DMS 273 treated with DMSO at 0.1 percent for 48 hours (cell line): ENCODE measurements around the gene PRKAR2A.

Source experiments
- DNase-seq: peaks from one replicate; lab custom pipeline; 2025; lab: John Stamatoyannopoulos, UW

Gene PRKAR2A

GRCh38 chr3:48847504-48848423, at the start of gene PRKAR2A:
PRKAR2A (minus strand) TSS chr3:48847874; CDS start chr3:48847596, 278 bp downstream.
- peak; percentile 61 for DNase-seq

- DNase-seq: no peak
Observed at GRCh38 chr3:48896936-48897335, 49.3 kb upstream of the PRKAR2A start.

GRCh38 chr3:48894516-48894915, 46.8 kb upstream of the PRKAR2A start:
- no peak for DNase-seq

GRCh38 chr3:48891606-48892005, 43.9 kb upstream of the PRKAR2A start:
- DNase-seq: no peak

GRCh38 chr3:48885753-48886152, 38.1 kb upstream of the PRKAR2A start:
- no peak for DNase-seq

GRCh38 chr3:48881652-48882114, 34.0 kb upstream of the PRKAR2A start:
- DNase-seq: no peak

- no peak for DNase-seq
Observed at GRCh38 chr3:48881006-48881405, 33.3 kb upstream of the PRKAR2A start.

- DNase-seq: no peak
Observed at GRCh38 chr3:48879994-48880377, 32.3 kb upstream of the PRKAR2A start.

GRCh38 chr3:48879307-48879993, 31.8 kb upstream of the PRKAR2A start:
- no peak for DNase-seq

GRCh38 chr3:48877671-48878070, 30.0 kb upstream of the PRKAR2A start:
- DNase-seq: no peak

- DNase-seq: no peak
Observed at GRCh38 chr3:48863122-48863521, 15.4 kb upstream of the PRKAR2A start.

- DNase-seq: no peak
Observed at GRCh38 chr3:48859206-48859605, 11.5 kb upstream of the PRKAR2A start.

GRCh38 chr3:48858709-48859108, 11.0 kb upstream of the PRKAR2A start:
- no peak for DNase-seq

- no peak for DNase-seq
Observed at GRCh38 chr3:48857641-48858040, 10.0 kb upstream of the PRKAR2A start.

GRCh38 chr3:48856469-48856868, 8.8 kb upstream of the PRKAR2A start:
- no peak for DNase-seq

GRCh38 chr3:48855681-48856447, 8.2 kb upstream of the PRKAR2A start:
- no peak for DNase-seq

GRCh38 chr3:48852151-48852550, 4.5 kb upstream of the PRKAR2A start:
- no peak for DNase-seq

GRCh38 chr3:48851407-48851806, 3.7 kb upstream of the PRKAR2A start:
- DNase-seq: no peak

- DNase-seq: no peak
Observed at GRCh38 chr3:48848816-48849515, 1.3 kb upstream of the PRKAR2A start.

- DNase-seq: peak; percentile 43
Observed at GRCh38 chr3:48847053-48847503, 596 bp downstream of the PRKAR2A start.

GRCh38 chr3:48845170-48845569, 2.5 kb downstream of the PRKAR2A start:
- no peak for DNase-seq

GRCh38 chr3:48837163-48837562, 10.5 kb downstream of the PRKAR2A start:
- no peak for DNase-seq
